IPS DF 19.7 (cell line): ENCODE results near the gene MAP7D3.
A peak's percentile ranks its signal among the peaks of the same experiment; 100 is the strongest.
"Not testable (repeated sequence)": the region's sequence is repeated elsewhere in the genome, so short reads cannot be mapped to it uniquely, and the experiment has no call there.

Experiments used
- DNase-seq: peaks from one replicate; pipeline ENCODE4 v3.0.0-alpha.2; 2013; ENCODE audit warnings: low read depth, low spot score

Gene MAP7D3

DNA sequence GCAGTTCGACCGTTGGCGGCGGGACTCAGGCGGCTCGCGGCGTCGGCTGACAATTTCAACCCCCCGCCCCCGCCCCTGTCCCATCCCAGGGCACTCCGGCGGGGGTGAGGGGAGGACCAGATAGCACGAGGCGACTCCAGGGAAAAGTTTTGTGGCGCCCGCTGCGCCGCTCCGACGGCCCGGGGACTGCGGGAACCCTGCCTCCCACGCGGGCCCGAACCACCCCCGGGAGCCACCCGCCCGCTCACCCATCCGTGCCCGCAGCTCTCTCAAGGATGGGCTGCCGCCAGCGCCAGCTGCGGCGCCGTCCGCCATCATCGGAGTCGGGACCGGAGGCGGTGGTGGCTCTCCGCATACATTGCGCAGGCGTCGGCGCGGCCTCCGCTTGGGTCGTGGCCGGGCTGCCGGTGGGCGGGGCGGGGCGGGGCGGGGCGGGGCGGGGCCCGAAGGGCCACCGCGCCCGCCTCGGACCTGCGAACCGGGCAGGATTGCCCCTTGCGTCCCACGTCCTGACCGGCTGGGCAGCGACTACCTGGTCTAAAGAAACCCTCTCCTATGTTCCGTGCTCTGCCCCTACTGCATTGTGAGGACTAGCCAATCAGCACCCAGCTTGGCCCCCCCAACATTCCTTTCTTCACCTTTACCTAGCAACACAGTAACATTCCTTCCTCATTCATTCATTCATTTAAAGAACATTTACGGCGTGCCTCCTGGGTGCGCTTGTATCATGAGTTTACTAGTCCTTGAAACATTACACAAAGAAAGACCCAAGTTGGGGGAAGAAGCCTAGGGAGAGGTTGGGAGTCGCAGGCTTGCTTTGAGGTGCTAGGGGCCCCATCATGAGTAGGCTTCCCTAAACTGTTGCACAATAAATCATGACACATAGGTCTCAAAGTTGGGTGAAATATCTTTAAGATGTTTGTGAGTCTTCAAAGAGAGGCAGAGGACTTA lies at the start of gene MAP7D3:
TSS of gene MAP7D3 (minus strand) at position 360 of the 951 bp plus-strand sequence. CDS start at position 318, 42 bp downstream.
- peak; percentile 52 for DNase-seq

- not testable (repeated sequence) for DNase-seq
These were observed 49.5 kb upstream of the MAP7D3 start, which contains the start of gene ADGRG4 for GRCh38 chrX:136300721-136301120. Gene ADGRG4, plus strand, starts transcription at chrX:136300963. Its CDS starts 7,815 bp downstream, at chrX:136308778.

DNA sequence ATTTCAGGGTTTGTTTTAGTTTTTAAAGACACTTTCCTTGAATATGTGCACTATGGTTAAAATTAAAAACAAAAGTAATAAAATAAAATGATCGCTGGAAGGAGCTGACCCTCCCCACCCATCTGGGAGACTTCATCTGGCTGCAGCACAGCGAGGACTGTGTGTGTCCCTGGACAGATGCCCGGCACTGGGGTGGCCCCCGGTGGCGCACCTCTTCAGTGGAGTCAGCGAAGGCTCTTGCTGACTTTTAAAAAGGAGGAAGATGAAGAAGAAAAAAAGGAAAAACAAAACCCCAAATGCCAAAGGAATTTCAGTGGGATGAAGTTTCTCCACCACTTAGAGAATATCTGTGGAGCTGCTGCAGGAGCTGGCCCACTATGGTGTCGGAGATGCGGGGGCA lies 44.2 kb upstream of the MAP7D3 start:
- DNase-seq = no peak

- DNase-seq = no peak
These were observed 41.5 kb upstream of the MAP7D3 start for GRCh38 chrX:136292656-136293055.

GRCh38 chrX:136291824-136292223 lies 40.6 kb upstream of the MAP7D3 start:
- no peak for DNase-seq

DNA sequence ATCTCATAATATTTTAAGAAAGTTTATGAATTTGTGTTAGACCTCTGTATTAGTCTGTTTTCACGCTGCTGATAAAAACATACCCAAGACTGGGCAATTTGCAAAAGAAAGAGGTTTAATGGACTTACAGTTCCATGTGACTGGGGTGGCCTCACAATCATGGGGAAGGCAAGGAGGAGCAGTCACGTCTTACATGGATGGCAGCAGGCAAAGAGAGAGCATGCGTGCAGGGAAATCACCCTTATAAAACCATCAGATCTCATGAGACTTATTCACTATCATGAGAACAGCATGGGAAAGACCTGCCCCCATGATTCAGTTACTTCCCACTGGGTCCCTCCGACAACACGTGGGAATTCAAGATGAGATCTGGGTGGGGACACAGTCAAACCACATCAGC lies 35.2 kb upstream of the MAP7D3 start:
- not testable (repeated sequence) for DNase-seq

- no peak for DNase-seq
These were observed 24.4 kb upstream of the MAP7D3 start for GRCh38 chrX:136275553-136275952.

DNA sequence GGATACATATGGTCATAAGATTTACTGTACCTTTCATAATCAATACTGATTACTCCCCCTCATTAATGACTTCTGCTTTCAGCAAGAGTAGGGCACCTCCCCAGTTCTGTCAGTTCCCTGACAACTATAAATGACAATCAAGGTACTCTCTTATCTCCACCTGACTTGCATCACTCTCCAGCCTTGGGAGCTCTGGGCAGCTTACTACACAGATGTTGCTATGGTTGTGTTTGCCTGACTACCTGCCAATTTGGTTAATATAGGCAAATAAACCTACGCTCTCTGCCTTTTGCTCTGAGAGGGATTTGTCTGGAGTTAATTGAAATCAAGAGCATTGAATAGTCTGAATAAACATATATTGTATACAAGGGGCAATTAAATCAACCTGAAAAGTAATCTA lies 22.8 kb upstream of the MAP7D3 start:
- DNase-seq = no peak

DNA sequence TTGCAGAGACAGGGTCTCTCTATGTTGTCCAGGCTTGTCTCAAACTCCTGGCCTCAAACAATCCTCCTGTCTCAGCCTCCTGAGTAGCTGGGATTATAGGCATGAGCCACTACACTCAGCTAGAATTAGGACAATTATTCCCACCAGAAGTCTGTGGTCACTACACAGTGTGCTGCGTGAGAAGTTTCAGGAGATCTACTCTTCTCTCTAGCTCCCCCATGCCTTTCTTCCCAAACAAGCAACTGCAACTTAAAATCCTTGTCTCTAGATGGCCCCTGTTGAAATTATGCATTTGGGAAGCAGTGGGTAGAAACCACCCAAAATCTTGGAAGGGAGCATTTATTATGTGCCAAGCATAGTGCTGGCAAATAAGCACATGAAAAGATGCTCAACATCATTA lies 21.1 kb upstream of the MAP7D3 start:
- DNase-seq = no peak

GRCh38 chrX:136271300-136271699 lies 20.1 kb upstream of the MAP7D3 start:
- no peak for DNase-seq

DNA sequence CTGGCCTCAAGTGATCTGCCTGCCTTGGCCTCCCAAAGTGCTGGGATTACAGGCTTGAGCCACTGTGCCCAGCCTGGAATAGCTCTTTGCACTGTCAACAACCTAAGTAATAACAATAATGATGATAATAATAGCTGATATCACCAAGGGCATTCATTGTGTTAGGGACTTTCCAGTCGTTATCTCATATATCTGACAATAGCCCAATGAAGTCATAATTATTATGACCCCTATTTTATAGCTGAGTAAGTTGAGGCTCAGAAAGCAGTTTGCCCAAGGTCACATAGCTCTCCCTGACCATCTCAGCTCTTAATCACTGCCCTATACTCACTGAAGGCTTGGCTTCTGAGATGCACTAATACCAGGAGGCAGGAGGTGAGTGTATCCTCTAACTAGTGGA lies 18.7 kb upstream of the MAP7D3 start:
- DNase-seq = no peak

DNA sequence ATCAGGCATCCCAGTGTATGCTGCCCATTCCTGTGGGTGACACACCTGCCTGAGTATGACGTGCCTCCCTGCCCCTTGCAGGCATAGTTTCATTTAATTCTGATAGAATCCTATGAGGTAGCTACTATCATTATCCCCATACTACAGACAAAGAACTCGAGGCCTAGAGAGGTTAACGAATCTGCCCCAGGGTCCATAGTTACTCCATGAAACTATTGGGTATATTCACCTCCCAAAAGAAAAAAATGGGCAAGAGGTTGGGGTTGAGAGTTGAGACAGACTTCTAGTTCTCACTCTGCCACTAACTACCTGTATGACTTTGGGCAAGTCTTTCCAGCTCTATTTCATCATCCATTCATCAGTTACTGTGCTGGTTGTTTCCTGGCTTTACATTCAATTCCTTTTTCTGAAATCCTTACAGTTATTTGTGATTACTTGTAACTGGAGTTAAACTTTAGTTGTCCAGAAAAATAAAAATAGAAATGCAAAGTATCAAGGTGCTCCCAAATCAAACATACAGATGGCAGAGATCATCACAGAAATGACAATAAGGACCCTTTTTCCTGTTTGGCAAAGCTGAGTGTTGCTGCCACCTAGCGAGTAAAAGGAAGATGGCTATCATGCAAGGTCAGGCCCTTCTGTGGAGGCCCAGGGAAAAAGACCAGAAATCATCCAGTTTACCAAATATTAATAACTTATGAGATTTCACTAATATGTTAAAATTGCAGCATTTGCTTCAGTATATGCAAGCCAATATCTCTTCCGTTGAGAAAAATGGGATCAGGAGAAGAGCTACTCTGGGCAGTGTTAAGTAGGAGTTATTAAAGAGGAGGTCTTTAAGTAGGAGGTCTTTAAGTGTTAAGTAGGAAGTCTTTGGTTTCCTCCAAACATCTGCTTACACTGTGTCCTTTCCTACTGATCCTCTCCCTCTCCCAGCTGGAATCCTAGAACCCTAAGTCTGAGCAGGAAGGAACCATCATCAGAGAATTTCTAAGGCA lies 17.1 kb upstream of the MAP7D3 start:
- DNase-seq = no peak

DNA sequence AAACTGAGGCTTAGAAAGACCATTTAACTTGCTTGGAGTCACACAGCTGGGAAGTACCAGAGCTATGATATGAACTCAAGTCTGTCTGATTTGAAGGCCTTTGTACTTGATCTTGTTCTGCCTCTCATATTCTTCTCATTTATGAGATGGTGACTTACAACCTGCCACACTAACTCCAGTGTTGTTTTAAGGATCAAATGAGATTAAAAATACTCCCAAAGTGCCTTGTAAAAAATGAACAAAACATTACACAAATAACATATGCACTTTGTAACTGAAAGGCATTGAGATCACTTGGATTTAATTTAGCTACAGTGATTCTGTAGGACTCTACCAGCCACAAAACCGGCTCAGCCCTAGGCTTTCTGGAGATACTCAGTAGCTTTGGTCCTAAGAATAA lies 15.6 kb upstream of the MAP7D3 start:
- no peak for DNase-seq

GRCh38 chrX:136262812-136263315 lies 11.7 kb upstream of the MAP7D3 start:
- no peak for DNase-seq

DNA sequence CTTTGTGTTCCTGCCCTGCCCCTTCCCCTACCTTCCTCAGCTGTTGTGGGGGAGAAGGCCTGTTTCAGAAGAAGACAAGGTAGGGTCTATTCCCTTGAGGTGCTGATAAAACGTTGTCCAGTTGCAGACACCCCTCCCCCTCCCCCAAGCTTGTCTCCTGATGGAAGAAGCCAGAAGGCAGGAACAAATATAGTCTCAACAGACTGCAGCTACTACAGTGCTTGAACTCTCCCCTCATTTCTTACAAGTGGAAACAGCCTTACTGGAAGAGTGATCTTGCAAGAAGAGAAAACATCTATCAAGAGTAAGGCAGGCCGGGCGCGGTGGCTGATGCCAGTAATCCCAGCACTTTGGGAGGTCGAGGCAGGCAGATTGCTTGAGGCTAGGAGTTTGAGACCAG lies 11.0 kb upstream of the MAP7D3 start:
- DNase-seq = no peak

- no peak for DNase-seq
These were observed 10.1 kb upstream of the MAP7D3 start for GRCh38 chrX:136261321-136261720.

DNA sequence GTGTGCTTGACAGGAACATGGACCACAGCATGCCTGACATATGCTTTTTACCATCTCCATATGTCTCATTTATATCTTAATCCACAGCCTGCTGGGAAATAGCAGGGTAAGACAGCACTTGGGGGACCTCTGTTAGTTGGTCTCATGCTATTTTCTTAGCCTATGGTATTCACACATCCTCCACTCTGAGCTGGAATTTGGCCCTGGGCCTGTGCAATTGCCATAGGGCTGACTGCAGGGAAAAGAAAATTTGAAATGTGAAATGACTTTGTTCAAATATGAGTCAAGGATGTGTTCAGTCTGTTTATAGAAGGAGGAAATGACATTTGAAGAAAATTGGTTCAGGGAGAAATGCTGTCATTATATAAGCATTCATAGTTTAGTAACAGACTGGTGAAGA lies 9.6 kb upstream of the MAP7D3 start:
- DNase-seq = no peak

GRCh38 chrX:136259543-136259942 lies 8.3 kb upstream of the MAP7D3 start:
- DNase-seq = no peak

DNA sequence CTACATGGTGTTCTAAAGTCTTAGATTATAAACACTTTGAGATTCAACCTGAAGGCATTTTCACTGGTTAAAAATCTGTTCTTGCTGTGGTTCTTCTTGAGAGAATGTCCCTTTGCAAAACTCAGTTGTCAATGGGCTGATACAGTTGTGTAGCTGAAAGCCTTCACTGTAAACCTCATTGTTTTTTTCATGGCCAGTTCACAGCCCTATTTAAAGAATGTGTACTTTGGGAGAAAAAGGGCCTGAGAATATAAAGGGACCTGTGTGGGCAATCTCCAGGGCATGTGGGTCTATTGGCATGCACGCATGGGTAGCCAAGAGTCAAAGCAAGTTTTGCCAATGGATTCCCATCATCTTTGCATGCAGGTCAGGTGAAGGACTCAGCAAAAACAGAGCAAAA lies 7.8 kb upstream of the MAP7D3 start:
- no peak for DNase-seq

GRCh38 chrX:136256026-136256425 lies 4.8 kb upstream of the MAP7D3 start:
- DNase-seq = no peak

DNA sequence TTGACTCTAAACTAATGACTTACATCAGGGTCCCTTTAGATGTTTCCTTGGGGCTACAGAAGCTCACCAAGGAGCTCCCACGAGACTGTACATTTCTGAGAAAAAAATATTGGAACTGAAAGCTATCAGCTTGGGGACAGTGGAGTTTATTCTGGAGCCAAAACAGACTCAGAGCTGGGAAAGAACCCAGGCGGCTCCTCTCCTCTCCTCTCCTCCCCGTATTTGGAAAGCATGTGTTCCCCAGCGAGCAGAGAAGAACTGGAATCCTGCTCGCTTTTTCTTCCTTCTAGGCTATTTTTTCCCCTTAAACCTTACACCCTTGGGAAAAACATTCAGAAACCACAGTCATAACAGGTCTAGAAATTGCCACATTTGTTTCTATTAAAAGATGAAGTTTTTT lies 4.3 kb upstream of the MAP7D3 start:
- no peak for DNase-seq
